ENCODE data around the gene CSAD.

- TF ChIP-seq ZNF384 (IDR thresholded peaks at IDR 0.05) = no peak
- TF ChIP-seq NFRKB (IDR thresholded peaks at IDR 0.05) = no peak
- no peak for TF ChIP-seq SUZ12 (IDR thresholded peaks at IDR 0.05)
- TF ChIP-seq SP1 (IDR thresholded peaks at IDR 0.05) = no peak
- no peak for TF ChIP-seq FOXK2 (IDR thresholded peaks at IDR 0.05)
- TF ChIP-seq FOXM1 (IDR thresholded peaks at IDR 0.05; ENCODE audit: borderline replicate concordance) = no peak
- TF ChIP-seq CTBP1 (IDR thresholded peaks at IDR 0.05; ENCODE audit: borderline replicate concordance) = no peak
- TF ChIP-seq ELF4 (IDR thresholded peaks at IDR 0.05) = no peak
- no peak for TF ChIP-seq HDGF (IDR thresholded peaks at IDR 0.05; ENCODE audit: borderline replicate concordance)
- TF ChIP-seq BHLHE40 (IDR thresholded peaks at IDR 0.05; ENCODE audit: borderline replicate concordance) = no peak
- no peak for TF ChIP-seq FOXA1 (IDR thresholded peaks at IDR 0.05)
- TF ChIP-seq, protein P1, sequence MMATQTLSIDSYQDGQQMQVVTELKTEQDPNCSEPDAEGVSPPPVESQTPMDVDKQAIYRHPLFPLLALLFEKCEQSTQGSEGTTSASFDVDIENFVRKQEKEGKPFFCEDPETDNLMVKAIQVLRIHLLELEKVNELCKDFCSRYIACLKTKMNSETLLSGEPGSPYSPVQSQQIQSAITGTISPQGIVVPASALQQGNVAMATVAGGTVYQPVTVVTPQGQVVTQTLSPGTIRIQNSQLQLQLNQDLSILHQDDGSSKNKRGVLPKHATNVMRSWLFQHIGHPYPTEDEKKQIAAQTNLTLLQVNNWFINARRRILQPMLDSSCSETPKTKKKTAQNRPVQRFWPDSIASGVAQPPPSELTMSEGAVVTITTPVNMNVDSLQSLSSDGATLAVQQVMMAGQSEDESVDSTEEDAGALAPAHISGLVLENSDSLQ (IDR thresholded peaks at IDR 0.05) = no peak
Observed at GRCh38 chr12:53201639-53202038, 20.9 kb upstream of the CSAD start.

All from HEK293T (cell line).